MM.1S (cell line): ENCODE measurements around the gene AMOTL1.

Experiments used
- EZH2 ChIP-seq: fragments of 300-600 bp; sonication (generic); optimal IDR thresholded peaks from 2 replicates; pipeline ENCODE3; 2017; ENCODE audit warnings: low read depth, mild to moderate bottlenecking, antibody characterized with exemption, low read length, mixed read lengths
- EZH2phosphoT487 ChIP-seq: fragments of 300-600 bp; sonication (generic); IDR thresholded peaks from 2 replicates; pipeline ENCODE4 v1.6.1; 2018; ENCODE audit warnings: antibody characterized with exemption, low read length
- TF ChIP-seq, protein P1 (sequence below): fragments of 300-600 bp; sonication (generic); IDR thresholded peaks from 2 replicates; pipeline ENCODE4 v1.5.1; 2016; ENCODE audit warnings: antibody characterized with exemption, low read length, mixed read lengths

DNA sequence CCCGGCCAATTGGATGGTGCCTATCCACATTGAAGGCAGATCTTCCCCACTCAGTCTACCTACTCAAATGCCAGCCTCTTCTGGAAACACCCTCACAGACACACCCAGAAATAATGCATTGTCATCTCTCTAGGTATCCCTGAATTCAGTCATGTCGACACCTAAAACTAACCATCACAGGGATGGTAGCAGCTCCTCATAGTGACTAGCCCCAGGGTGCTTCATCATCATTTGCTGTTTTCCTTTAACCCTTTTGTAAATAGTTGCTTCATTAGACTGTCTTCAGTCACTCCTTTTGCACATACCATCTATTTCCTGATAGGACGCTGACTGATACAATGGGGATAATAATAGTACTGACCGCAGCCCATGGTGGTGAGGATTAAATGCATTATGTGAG lies 18.8 kb upstream of the AMOTL1 start:
- TF ChIP-seq, protein P1, sequence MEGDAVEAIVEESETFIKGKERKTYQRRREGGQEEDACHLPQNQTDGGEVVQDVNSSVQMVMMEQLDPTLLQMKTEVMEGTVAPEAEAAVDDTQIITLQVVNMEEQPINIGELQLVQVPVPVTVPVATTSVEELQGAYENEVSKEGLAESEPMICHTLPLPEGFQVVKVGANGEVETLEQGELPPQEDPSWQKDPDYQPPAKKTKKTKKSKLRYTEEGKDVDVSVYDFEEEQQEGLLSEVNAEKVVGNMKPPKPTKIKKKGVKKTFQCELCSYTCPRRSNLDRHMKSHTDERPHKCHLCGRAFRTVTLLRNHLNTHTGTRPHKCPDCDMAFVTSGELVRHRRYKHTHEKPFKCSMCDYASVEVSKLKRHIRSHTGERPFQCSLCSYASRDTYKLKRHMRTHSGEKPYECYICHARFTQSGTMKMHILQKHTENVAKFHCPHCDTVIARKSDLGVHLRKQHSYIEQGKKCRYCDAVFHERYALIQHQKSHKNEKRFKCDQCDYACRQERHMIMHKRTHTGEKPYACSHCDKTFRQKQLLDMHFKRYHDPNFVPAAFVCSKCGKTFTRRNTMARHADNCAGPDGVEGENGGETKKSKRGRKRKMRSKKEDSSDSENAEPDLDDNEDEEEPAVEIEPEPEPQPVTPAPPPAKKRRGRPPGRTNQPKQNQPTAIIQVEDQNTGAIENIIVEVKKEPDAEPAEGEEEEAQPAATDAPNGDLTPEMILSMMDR = no peak
- no peak for TF ChIP-seq EZH2phosphoT487
- no peak for TF ChIP-seq EZH2
